Measurements from ENCODE around the gene RPS2.

- TF ChIP-seq CTCF (IDR thresholded peaks at IDR 0.05; ENCODE audit: poor library complexity) (no peak), EZH2phosphoT487 (IDR thresholded peaks at IDR 0.05; ENCODE audit: low read depth, severe bottlenecking, unreplicated experiment) (no peak)
These were observed 7.3 kb upstream of the RPS2 start, which contains the start of gene TBL3 for GRCh38 chr16:1971796-1972489.
